DMS 273 treated with DMSO at 0.1 percent for 48 hours (cell line): ENCODE results near the gene LZTS2.
A peak's percentile ranks its signal among the peaks of the same experiment; 100 is the strongest.

Source experiments
- DNase-seq: peaks from one replicate; lab custom pipeline; 2025; lab: John Stamatoyannopoulos, UW

Gene LZTS2

GRCh38 chr10:100998991-100999741 lies 442 bp upstream of the LZTS2 start:
- DNase-seq, result no peak

GRCh38 chr10:101000127-101000914 lies 713 bp downstream of the LZTS2 start:
- DNase-seq, result no peak

- no peak for DNase-seq
These were observed 1.5 kb downstream of the LZTS2 start for GRCh38 chr10:101000915-101001658.

- no peak for DNase-seq
These were observed 2.0 kb downstream of the LZTS2 start for GRCh38 chr10:101001659-101002035.

- no peak for DNase-seq
These were observed 2.8 kb downstream of the LZTS2 start for GRCh38 chr10:101002456-101002855.

- DNase-seq, result no peak
These were observed 4.1 kb downstream of the LZTS2 start for GRCh38 chr10:101003639-101004206.

- DNase-seq, result no peak
These were observed 5.8 kb downstream of the LZTS2 start for GRCh38 chr10:101005361-101005760.

GRCh38 chr10:101005869-101006567 lies 6.4 kb downstream of the LZTS2 start:
- no peak for DNase-seq

- peak; percentile 63 for DNase-seq
These were observed 7.0 kb downstream of the LZTS2 start for GRCh38 chr10:101006593-101007098.

- peak; percentile 61 for DNase-seq
These were observed 7.6 kb downstream of the LZTS2 start for GRCh38 chr10:101007099-101007711.

- DNase-seq, result no peak
These were observed 8.6 kb downstream of the LZTS2 start for GRCh38 chr10:101007915-101008822.

- no peak for DNase-seq
These were observed 9.3 kb downstream of the LZTS2 start for GRCh38 chr10:101008823-101009423.

- DNase-seq, result no peak
These were observed 10.7 kb downstream of the LZTS2 start for GRCh38 chr10:101010329-101010728.

- DNase-seq, result no peak
These were observed 12.2 kb downstream of the LZTS2 start for GRCh38 chr10:101011517-101012423.

GRCh38 chr10:101012525-101013364 lies 13.1 kb downstream of the LZTS2 start:
- peak; percentile 77 for DNase-seq

GRCh38 chr10:101013365-101013825 lies 13.8 kb downstream of the LZTS2 start:
- DNase-seq, result no peak

- no peak for DNase-seq
These were observed 14.7 kb downstream of the LZTS2 start for GRCh38 chr10:101014230-101014884.
